HG03280 (cell line): ENCODE results near the gene POR.

ENCODE experiments used
- ATAC-seq: cut with Tn5 transposase; IDR thresholded peaks from one replicate; pipeline ENCODE4 v1.9.1; 2021; ENCODE audit warnings: mild to moderate bottlenecking, moderate library complexity; ENCODE audit not compliant: unreplicated experiment

The POR gene

GRCh38 chr7:75971309-75971960, 56.5 kb downstream of the POR start:
- ATAC-seq = no peak

DNA sequence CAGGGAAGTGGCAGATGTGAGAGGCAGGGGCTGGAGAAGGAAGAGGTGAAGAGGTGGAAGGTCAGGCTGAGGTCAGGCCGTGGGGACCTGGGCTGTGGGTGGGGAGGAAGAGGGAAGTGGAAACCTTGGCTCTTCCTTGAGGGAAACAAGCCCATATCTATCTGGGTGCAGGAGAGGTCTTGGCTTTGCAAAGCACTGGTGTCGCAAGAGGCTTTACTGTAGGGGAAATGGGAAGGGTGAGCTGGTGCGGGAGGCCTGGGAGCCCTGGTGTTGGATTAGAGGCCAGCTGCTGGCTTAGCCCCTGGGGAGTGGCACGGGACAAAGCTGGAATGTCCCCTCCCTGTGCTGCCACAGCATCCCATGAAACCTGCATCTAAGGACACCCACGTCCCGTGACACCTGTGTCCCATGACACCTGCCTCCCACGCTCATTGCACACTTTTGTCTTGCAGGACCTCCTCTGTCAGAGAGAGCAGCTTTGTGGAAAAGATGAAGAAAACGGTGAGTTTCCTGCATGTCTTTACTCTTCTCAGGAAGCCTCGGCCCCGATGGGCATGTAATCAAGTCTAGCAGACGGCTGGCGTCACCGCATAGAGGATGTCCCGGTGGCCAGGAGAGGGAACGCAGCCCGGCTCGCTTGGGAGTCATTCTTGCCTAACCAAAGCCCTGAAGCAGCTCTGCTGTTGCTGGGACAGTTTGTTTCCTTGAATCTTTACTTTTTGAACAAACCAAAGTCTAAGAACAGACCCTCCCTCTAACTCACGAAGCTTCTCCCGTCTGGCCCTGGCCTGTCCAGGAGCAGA, 57.2 kb downstream of the POR start:
- no peak for ATAC-seq

GRCh38 chr7:75977743-75978142, 62.8 kb downstream of the POR start:
- ATAC-seq = no peak

DNA sequence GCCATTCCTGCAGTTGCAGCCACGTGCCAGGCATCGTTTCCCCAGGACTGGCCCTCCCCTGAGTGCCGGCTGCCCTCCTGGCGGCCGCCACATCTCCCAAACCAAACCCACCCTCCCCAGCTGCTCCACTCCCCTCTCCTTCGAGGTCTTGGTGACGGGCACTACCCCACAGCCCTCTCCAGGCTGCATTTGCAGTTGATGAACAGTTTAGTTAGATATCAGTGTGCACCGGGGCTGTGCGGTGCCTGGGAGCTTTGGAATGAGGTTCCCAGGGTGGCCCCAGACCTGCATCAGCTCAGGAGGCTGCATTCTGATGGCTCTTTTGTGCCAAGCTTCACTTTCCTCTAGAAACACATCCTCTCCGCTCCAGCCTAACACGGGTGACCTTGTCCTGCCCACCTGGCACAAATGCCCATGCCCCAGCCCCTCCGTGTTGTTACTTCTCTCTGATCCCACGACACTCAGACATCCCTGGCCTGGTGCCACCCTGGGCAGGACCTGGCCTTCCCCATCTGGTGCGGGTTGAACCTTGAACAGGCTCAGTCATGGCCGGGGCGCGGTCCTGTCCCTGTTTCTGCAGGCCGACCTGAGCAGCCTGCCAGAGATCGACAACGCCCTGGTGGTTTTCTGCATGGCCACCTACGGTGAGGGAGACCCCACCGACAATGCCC, 64.9 kb downstream of the POR start:
- no peak for ATAC-seq

GRCh38 chr7:75980430-75981202, 65.7 kb downstream of the POR start:
- no peak for ATAC-seq

- ATAC-seq = no peak
Measured at GRCh38 chr7:75981203-75981452, 66.2 kb downstream of the POR start.

DNA sequence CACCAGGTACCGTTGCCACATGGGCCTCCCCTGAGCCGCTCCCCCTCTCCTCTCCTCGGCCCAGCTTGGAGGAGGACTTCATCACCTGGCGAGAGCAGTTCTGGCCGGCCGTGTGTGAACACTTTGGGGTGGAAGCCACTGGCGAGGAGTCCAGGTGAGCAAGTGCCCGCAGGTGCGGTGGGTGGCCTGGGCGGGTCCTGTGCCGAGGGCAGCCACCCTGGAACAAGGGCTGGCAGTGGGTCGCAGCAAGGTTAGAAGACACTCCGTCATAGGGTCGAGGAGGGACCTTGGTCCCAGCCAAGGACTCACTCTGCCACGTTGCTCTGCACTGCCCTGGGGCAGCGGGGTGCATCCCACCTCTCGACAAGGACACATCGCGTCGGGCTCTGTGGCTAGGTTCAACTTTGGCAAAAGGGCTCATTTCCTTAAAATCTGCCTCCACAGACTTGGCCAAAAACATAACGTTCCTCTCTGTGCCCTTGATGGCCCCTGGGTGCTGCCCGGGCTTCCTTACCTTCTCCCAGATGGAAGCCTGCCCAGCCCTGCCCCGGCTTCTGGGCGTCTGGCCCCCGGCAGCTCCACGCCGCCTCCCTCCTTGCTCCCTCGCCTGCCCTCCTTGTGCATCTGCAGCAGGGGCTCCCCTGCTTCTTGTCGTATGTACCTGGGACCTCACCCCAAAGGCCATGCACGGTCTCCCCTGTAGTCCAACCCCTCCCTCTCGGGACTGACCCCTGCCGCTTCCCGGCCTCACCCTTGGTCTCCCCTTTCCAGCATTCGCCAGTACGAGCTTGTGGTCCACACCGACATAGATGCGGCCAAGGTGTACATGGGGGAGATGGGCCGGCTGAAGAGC, 66.7 kb downstream of the POR start:
- no peak for ATAC-seq

DNA sequence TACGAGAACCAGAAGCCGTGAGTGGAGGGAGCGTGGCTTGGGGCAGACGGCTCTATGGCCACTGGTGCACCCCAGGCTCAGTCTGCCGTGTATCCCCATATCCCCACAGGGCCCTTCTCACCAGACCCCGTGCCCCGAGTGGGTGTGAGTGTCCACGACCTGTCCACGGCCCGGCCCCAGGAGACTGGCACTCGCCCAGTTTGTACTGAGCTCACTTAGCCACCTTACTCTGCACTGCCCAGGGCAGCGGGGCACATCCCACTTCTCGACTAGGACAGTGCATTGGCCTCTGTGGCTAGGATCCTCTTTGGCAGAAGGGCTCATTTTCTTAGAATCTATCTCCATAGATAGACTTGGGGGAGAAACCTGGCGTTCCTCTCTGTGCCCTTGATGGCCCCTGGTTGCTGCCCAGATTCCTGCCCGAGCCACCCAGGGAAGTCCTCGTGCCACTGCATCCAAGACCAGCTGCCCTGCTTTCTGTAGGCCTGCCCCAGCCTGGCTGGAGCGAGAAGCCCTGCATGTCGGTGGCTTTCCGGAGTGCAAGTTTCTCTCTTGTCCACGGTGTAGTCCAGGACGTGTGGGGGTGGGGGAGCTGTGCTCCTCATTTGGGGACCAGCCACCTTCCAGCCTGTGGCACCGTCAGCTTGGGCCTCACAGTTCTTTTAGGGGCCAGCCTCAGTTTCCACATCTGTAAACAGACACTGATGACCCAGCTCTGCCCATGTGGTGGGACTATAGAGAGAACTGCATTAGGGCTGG, 67.5 kb downstream of the POR start:
- ATAC-seq = no peak

- no peak for ATAC-seq
Measured at GRCh38 chr7:75983471-75984129, 68.6 kb downstream of the POR start.

DNA sequence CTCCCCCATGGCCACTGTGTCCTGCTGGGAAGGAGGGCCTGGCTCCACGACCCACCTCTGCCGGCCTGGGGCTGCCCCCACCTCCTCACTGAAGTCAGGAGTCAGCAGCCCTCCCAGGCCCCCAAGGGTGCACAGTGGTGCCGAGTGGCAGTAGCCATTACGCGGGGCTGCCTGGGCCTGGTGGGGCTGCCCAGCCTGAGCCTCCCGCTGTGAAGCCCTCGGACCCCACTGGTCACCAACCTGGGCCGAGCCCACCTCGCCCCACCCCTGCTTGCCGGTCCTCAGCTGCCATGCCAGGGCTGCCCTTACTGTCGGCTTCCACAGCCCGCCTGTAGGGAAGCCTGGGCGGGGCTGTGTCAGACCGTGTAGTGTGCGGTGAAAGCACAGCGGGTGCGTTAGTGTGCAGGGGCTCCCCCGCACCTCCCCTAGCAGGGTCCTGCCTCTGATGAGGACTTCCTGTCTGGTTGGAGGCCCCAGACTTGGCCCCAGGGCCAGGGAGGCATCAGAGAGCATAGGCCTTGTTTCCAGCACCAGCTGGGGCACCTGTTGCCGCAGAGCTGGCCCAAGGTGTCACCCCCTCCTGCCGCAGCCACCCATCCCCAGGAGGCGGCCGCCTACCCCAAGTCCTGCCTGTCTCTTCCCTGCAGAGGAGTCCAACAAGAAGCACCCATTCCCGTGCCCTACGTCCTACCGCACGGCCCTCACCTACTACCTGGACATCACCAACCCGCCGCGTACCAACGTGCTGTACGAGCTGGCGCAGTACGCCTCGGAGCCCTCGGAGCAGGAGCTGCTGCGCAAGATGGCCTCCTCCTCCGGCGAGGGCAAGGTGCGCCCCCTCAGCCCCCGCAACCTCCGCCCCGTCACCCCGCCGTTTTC, 69.4 kb downstream of the POR start:
- no peak for ATAC-seq

DNA sequence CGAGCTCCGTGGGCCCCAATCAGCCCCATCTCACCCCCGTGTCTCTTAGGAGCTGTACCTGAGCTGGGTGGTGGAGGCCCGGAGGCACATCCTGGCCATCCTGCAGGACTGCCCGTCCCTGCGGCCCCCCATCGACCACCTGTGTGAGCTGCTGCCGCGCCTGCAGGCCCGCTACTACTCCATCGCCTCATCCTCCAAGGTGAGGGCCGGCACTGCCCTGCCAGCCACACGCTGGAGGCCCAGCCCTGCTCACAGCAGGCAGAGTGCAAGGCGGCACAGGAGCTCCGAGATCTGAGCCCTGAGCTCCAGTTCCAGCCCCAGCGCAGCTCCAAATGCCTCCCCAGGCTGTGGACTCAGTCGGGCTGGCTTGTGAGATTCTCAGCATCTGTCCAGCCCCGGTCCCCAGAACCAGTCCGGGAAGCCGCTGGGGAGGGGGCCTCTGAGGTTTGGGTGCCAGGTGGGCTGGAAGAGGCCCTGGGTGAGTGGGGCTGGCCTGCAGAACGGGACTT, 70.1 kb downstream of the POR start:
- no peak for ATAC-seq

DNA sequence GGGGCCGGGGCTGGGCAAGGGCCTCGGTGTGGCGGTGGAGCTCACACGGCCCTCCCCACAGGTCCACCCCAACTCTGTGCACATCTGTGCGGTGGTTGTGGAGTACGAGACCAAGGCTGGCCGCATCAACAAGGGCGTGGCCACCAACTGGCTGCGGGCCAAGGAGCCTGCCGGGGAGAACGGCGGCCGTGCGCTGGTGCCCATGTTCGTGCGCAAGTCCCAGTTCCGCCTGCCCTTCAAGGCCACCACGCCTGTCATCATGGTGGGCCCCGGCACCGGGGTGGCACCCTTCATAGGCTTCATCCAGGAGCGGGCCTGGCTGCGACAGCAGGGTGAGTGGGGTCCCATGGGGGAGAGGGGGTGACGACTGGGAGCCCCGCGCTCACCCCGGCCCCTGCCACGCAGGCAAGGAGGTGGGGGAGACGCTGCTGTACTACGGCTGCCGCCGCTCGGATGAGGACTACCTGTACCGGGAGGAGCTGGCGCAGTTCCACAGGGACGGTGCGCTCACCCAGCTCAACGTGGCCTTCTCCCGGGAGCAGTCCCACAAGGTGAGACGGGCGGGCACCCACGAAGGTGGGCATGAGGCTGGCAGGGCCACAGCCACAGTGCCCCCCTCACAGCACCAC, 70.7 kb downstream of the POR start:
- ATAC-seq = no peak

DNA sequence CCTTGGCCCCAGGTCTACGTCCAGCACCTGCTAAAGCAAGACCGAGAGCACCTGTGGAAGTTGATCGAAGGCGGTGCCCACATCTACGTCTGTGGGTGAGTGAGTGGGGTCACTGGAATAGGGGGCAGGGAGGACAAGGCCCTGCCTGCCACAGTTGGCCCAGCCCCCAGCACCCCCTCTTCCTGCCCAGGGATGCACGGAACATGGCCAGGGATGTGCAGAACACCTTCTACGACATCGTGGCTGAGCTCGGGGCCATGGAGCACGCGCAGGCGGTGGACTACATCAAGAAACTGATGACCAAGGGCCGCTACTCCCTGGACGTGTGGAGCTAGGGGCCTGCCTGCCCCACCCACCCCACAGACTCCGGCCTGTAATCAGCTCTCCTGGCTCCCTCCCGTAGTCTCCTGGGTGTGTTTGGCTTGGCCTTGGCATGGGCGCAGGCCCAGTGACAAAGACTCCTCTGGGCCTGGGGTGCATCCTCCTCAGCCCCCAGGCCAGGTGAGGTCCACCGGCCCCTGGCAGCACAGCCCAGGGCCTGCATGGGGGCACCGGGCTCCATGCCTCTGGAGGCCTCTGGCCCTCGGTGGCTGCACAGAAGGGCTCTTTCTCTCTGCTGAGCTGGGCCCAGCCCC, 71.3 kb downstream of the POR start:
- no peak for ATAC-seq

DNA sequence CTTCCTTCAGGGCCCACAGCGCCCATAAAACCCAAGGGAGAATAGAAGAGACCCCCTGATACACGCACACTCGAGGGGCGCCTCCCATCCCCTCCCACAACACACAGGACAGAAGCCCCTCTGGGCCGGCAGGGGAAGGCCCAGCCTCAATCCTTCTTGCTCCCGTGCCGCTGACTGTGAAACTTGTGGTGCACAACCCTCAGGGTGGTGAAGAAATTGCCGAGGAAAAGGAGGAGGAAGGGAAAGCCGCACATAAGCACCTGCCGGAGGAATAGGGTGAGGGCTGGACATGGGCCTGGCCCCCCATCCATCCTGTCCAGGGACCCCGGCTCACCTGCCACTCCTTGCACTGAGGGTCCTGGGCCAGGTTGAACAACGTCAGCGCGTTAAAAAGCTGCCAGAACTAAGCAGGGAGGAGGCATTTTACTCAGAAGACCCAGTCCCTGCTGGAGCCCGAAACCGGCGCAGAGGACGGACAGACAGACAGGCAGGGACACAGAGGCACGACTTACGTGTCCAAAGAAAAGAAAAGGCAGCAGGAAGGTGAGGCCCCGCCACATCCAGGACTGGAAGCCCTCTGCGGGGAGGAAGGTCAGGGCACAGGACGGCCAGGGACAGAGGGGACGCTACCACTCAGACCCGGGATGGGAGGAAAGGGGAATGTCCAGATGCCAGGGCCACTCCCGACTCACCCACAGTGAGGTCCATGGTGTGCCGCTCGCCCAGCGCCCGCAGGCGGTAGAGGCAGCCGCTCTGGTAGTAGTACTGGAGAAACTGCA, 72.3 kb downstream of the POR start:
- ATAC-seq = no peak

DNA sequence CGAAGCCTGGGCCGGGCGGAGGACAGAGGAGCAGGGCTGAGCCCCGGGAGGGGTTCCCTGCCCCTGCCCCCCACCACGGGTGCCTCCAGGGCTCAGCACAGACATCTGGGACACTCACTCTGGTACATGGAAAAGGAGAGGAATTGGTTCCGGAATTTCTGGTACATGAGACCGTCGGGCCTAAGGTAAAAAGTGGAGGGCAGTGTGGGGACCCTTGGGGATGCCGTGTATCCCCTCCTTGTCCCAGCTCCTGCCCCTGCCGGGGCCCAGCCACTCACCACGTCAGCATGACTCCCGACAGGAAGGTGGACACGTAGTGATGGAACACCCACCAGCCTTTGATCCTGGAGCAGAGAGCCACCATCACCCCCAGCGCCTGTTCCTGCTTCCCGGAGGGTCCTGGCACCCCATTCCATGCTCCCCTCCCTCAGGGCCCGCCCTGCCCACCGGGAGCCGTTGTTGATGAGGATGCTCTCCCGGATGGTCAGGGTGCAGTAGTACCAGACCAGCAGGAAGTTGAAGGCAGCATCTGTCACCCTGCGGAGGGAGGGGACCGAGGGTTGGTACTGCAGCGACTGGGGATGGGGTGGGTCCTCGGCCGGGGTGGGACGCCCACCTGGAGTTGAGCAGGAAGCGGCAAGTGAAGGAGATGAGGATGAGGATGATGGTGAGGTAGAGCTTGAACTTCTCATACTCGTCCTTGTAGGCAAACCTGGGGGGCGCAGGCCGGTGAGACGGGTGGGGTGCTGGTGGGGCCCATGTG, 73.0 kb downstream of the POR start:
- no peak for ATAC-seq
